H1 (cell line): ENCODE data around the gene DSTYK. TPM values are rescaled to one million over a fixed set of nuclear protein-coding genes. Genes with fewer than 3 reads are reported as not detected.

Source experiments
- GABPA ChIP-seq: IDR thresholded peaks from 2 replicates; pipeline ENCODE4 v1.6.1; 2011; ENCODE audit warnings: mild to moderate bottlenecking, low read length, moderate library complexity, borderline replicate concordance; ENCODE audit not compliant: insufficient read depth
- GTF2F1 ChIP-seq: IDR thresholded peaks from 2 replicates; pipeline ENCODE4 v1.6.1; 2012; ENCODE audit warnings: low read depth, low read length, improper control_type of control experiment, borderline replicate concordance
- KDM4A ChIP-seq: IDR thresholded peaks from one replicate; pipeline ENCODE4 v1.7.1; 2012; ENCODE audit warnings: low read depth, mild to moderate bottlenecking, moderate library complexity, low read length, inconsistent platforms; ENCODE audit not compliant: severe bottlenecking
- RAD21 ChIP-seq, 2 experiments: IDR thresholded peaks in 1 of 2; conservative IDR thresholded peaks in 1 of 2; 2 replicates each; pipeline ENCODE4 v1.6.1; 2011; ENCODE audit warnings: low read depth in 2 of 2, low read length in 2 of 2, improper control_type of control experiment in 1 of 2, inconsistent platforms in 1 of 2, mild to moderate bottlenecking in 1 of 2, moderate library complexity in 1 of 2
- RNF2 ChIP-seq: fragments of 200-900, 300-1000 bp; sonication (generic); IDR thresholded peaks from 2 replicates; pipeline ENCODE4 v1.7.1; 2016; ENCODE audit warnings: borderline replicate concordance, low read depth, mild to moderate bottlenecking, antibody characterized with exemption, low read length; ENCODE audit not compliant: poor library complexity, severe bottlenecking; ENCODE audit errors: missing control alignments
- SIX5 ChIP-seq: IDR thresholded peaks from 2 replicates; pipeline ENCODE4 v1.6.1; 2011; ENCODE audit warnings: mild to moderate bottlenecking, low read depth, low read length
- polyA plus RNA-seq, 7 experiments: library from polyadenylated mRNA; depleted of rRNA in 3 of 7; stranded (reverse) in 5 of 7; unstranded in 2 of 7; fragments of >200 nt in 5 of 7; fragments of 200-250 nt in 2 of 7; gene quantifications; 1 replicate in 5 of 7; 2 replicates in 1 of 7; 4 replicates in 1 of 7; pipeline versions ENCODE4 v1.2.1 to v1.2.3, GENCODE V29; 2011 to 2013; ENCODE audit warnings: missing spikeins in 2 of 7, mixed read lengths in 2 of 7
- total RNA-seq: library from RNA; stranded (reverse); fragmentation: NEBNext Ultra II Directional; extraction: Animal tissue kit (Norgen Biotek cat#: 25700); gene quantifications from 2 replicates; pipeline ENCODE4 v1.2.1, GENCODE V29; 2021

DSTYK gene
- total and polyA plus RNA-seq, 2 of the 8 experiments (the other 6 are each of a cell fraction or from before 2014, with no cell fraction given) = 2.7 to 8.5 TPM

DNA sequence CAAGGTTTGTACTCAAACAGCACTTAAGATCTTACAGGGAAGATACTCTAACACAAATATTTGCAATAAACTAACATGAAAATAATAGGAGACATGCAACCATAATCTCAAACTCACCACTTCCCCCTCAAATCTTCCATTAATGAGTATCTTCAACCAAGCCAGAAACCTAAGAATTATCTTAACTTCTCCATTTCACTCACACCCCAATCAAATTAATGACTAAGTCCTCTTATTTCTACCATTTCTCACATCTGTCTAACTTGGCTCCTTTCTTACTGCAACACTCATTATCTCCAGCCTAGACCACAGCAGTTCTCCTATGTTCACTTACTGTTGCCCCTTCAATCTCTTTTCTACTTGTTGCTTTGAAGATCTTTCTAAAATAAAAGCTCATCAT is 100.1 kb downstream of the DSTYK start (continued):
- TF ChIP-seq GTF2F1 (no peak), GABPA (no peak), RNF2 (no peak), RAD21 (IDR thresholded peaks at IDR 0.05 in 1 of 2, conservative IDR thresholded peaks at IDR 0.05 in 1 of 2; ENCODE audit: low read depth in 2 of 2, low read length in 2 of 2) (no peak), KDM4A (no peak), SIX5 (no peak)
